Gastrocnemius medialis (tissue), 4 donors: ENCODE measurements around the gene ACOXL.

Source experiments
- CTCF ChIP-seq, 5 experiments: fragments of 450-650 bp in 3 of 5; fragments of 200-600 bp in 2 of 5; sonication (generic) in 2 of 5; IDR thresholded peaks in 4 of 5; conservative IDR thresholded peaks in 1 of 5; 1 replicate in 4 of 5; 2 replicates in 1 of 5; pipeline ENCODE4 v1.5.1; 2016 to 2019; ENCODE audit warnings: antibody characterized with exemption in 5 of 5, mild to moderate bottlenecking in 3 of 5, moderate library complexity in 3 of 5
- POLR2A ChIP-seq, 2 donors: fragments of 450-650 bp; IDR thresholded peaks; one replicate each; pipeline ENCODE4 v1.6.1; 2017; ENCODE audit warnings: antibody characterized with exemption in 2 of 2, mild to moderate bottlenecking in 2 of 2, moderate library complexity in 2 of 2

GRCh38 chr2:111165084-111165483 lies 432.7 kb downstream of the ACOXL start:
- no peak for TF ChIP-seq CTCF (IDR thresholded peaks at IDR 0.05 in 4 of 5, conservative IDR thresholded peaks at IDR 0.05 in 1 of 5)
- no peak for TF ChIP-seq POLR2A (IDR thresholded peaks at IDR 0.05)
